Astrocyte of the cerebellum (primary cell): ENCODE measurements around the gene DGKD.

ENCODE experiments used
- DNase-seq: peaks from one replicate; pipeline ENCODE4 v3.0.0-alpha.2; 2011; ENCODE audit warnings: low read depth
- H3K4me3 ChIP-seq: 2 replicates; pipeline ENCODE4 v1.5.1; 2011; ENCODE audit warnings: mild to moderate bottlenecking, low read depth, low read length, moderate library complexity
- CTCF ChIP-seq: IDR thresholded peaks from 2 replicates; pipeline ENCODE4 v1.5.1; 2012; ENCODE audit warnings: low read length, low read depth, moderate library complexity, mild to moderate bottlenecking; ENCODE audit errors: missing control alignments
- in situ Hi-C: cut with HindIII; loops from 2 replicates; pipeline ENCODE4 v1.10.0; 2017; ENCODE audit warnings: low sequenced_read_pairs

DGKD gene

GRCh38 chr2:233453916-233454315 is 99.6 kb downstream of the DGKD start:
- no peak for TF ChIP-seq CTCF
- DNase-seq = no peak
- in situ Hi-C loops = no loop called here
- no peak overlapping the region for H3K4me3 ChIP-seq

GRCh38 chr2:233455006-233455405 is 100.7 kb downstream of the DGKD start:
- H3K4me3 ChIP-seq = no peak overlapping the region
- in situ Hi-C loops = no loop called here
- TF ChIP-seq CTCF = no peak
- DNase-seq = no peak

GRCh38 chr2:233455491-233455890 is 101.2 kb downstream of the DGKD start:
- no peak overlapping the region for H3K4me3 ChIP-seq
- in situ Hi-C loops = no loop called here
- no peak for DNase-seq
- no peak for TF ChIP-seq CTCF

- in situ Hi-C loops = no loop called here
- no peak for DNase-seq
- H3K4me3 ChIP-seq = no peak overlapping the region
- TF ChIP-seq CTCF = no peak
These were observed 101.8 kb downstream of the DGKD start for GRCh38 chr2:233456111-233456510.

- in situ Hi-C loops = no loop called here
- no peak for DNase-seq
- no peak for TF ChIP-seq CTCF
- H3K4me3 ChIP-seq = no peak overlapping the region
These were observed 102.6 kb downstream of the DGKD start for GRCh38 chr2:233456934-233457333.

GRCh38 chr2:233457356-233457755 is 103.1 kb downstream of the DGKD start:
- in situ Hi-C loops = no loop called here
- no peak for TF ChIP-seq CTCF
- H3K4me3 ChIP-seq = no peak overlapping the region
- no peak for DNase-seq

GRCh38 chr2:233458031-233458610 is 103.8 kb downstream of the DGKD start:
- H3K4me3 ChIP-seq = no peak overlapping the region
- TF ChIP-seq CTCF = no peak
- in situ Hi-C loops = no loop called here
- DNase-seq = no peak
